H1 (cell line): ENCODE data around the gene CCDC38. TPM values are rescaled to one million over a fixed set of nuclear protein-coding genes. Genes with fewer than 3 reads are reported as not detected.

Source experiments
- CTCF ChIA-PET: fragments of 300-600 bp; sonication (Branson Sonifier 250); formaldehyde crosslinking; loops from one replicate; lab custom pipeline; 2021; ENCODE audit not compliant: partially characterized antibody; lab: Charles Lee
- POLR2A ChIA-PET: fragments of 300-600 bp; sonication (Branson Sonifier 250); formaldehyde crosslinking; loops from one replicate; lab custom pipeline; 2021; ENCODE audit warnings: inconsistent platforms; ENCODE audit not compliant: partially characterized antibody; lab: Charles Lee
- DNase-seq, 2 experiments: peaks; one replicate each; pipeline versions ENCODE4 v3.0.0 to v3.0.0-alpha.2; 2010 to 2022; ENCODE audit warnings: low spot score in 2 of 2, low read depth in 1 of 2, mixed read lengths in 1 of 2
- FAIRE-seq: peaks from 2 replicates; lab custom pipeline; 2011; peaks lifted over from hg19 to GRCh38; lab: Jason Lieb, UNC
- H2AFZ ChIP-seq: 2 replicates; pipeline ENCODE4 v1.8.1; 2012; ENCODE audit warnings: low read length, inconsistent platforms
- H2AK5ac ChIP-seq: 2 replicates; pipeline ENCODE4 v1.6.1; 2013; ENCODE audit warnings: low read depth, low read length
- H2BK120ac ChIP-seq: replicated peaks from 2 replicates; pipeline ENCODE3; 2013; ENCODE audit warnings: low read depth, low read length, inconsistent platforms
- H2BK12ac ChIP-seq: 2 replicates; pipeline ENCODE4 v1.6.1; 2013; ENCODE audit warnings: low read depth, low read length
- H2BK15ac ChIP-seq: 2 replicates; pipeline ENCODE4 v1.6.1; 2013; ENCODE audit warnings: low read length
- H2BK20ac ChIP-seq: 2 replicates; pipeline ENCODE4 v1.6.1; 2013; ENCODE audit warnings: low read length
- H2BK5ac ChIP-seq: 2 replicates; pipeline ENCODE4 v1.6.1; 2013; ENCODE audit warnings: low read depth, low read length
- H3K14ac ChIP-seq: 2 replicates; pipeline ENCODE4 v1.6.1; 2013; ENCODE audit warnings: inconsistent platforms; ENCODE audit not compliant: insufficient read length
- H3K18ac ChIP-seq: 2 replicates; pipeline ENCODE4 v1.6.1; 2013; ENCODE audit warnings: low read length; ENCODE audit errors: extremely low read depth
- H3K23ac ChIP-seq: 2 replicates; pipeline ENCODE4 v1.6.1; 2013; ENCODE audit warnings: inconsistent platforms; ENCODE audit not compliant: insufficient read length
- H3K23me2 ChIP-seq: 2 replicates; pipeline ENCODE4 v1.6.1; 2013; ENCODE audit warnings: low read depth, low read length
- H3K27ac ChIP-seq: 2 replicates; pipeline ENCODE4 v1.6.1; 2011; ENCODE audit warnings: low read depth, low read length, inconsistent platforms
- H3K27me3 ChIP-seq, 4 experiments: replicated peaks in 1 of 4; 1 replicate in 1 of 4; 2 replicates in 3 of 4; pipeline versions ENCODE4 v1.6.1 to v1.8.1; 2011 to 2013; ENCODE audit warnings: low read length in 3 of 4, mild to moderate bottlenecking in 3 of 4, inconsistent platforms in 2 of 4, mixed read lengths in 2 of 4, moderate library complexity in 1 of 4; ENCODE audit not compliant: control insufficient read depth in 3 of 4, insufficient read depth in 3 of 4; ENCODE audit errors: extremely low read depth in 1 of 4
- H3K36me3 ChIP-seq, 4 experiments: 2 replicates each; pipeline versions ENCODE4 v1.6.1 to v1.8.1; 2011 to 2013; ENCODE audit warnings: mild to moderate bottlenecking in 4 of 4, low read length in 3 of 4, moderate library complexity in 2 of 4, control low read depth in 1 of 4, inconsistent platforms in 1 of 4; ENCODE audit not compliant: insufficient read depth in 4 of 4, control insufficient read depth in 2 of 4
- H3K4ac ChIP-seq: replicated peaks from 2 replicates; pipeline ENCODE3; 2013; ENCODE audit warnings: low read length, low read depth, mixed read lengths, inconsistent platforms; ENCODE audit not compliant: insufficient read length
- H3K4me1 ChIP-seq, 4 experiments: replicated peaks in 1 of 4; 1 replicate in 1 of 4; 2 replicates in 3 of 4; pipeline versions ENCODE4 v1.6.1 to v1.8.1; 2011 to 2013; ENCODE audit warnings: low read length in 3 of 4, inconsistent platforms in 2 of 4, mixed read lengths in 1 of 4; ENCODE audit not compliant: insufficient read depth in 4 of 4, control insufficient read depth in 3 of 4
- H3K4me2 ChIP-seq, 2 experiments: 2 replicates each; pipeline versions ENCODE4 v1.6.1 to v1.8.1; 2011 to 2013; ENCODE audit warnings: low read depth in 2 of 2, low read length in 2 of 2, control low read depth in 1 of 2, inconsistent platforms in 1 of 2, mild to moderate bottlenecking in 1 of 2; ENCODE audit not compliant: insufficient read depth in 1 of 2
- H3K4me3 ChIP-seq, 4 experiments: fragments of 200-600, 300-600 bp in 1 of 4; sonication (generic), shearing (Covaris generic), sonication (Bioruptor Twin) in 1 of 4; 2 replicates each; pipeline versions ENCODE4 v1.5.1 to v1.8.1; 2011 to 2016; ENCODE audit warnings: low read length in 4 of 4, low read depth in 3 of 4, control low read depth in 2 of 4, inconsistent platforms in 2 of 4, mild to moderate bottlenecking in 2 of 4, mixed read lengths in 1 of 4, moderate library complexity in 1 of 4; ENCODE audit not compliant: insufficient read depth in 2 of 4; ENCODE audit errors: extremely low read depth in 1 of 4
- H3K56ac ChIP-seq: replicated peaks from 2 replicates; pipeline ENCODE3; 2013; ENCODE audit warnings: low read depth, mild to moderate bottlenecking, mixed read lengths, low read length, inconsistent platforms; ENCODE audit not compliant: insufficient read length
- H3K79me1 ChIP-seq: 2 replicates; pipeline ENCODE4 v1.6.1; 2013; ENCODE audit warnings: low read depth, low read length, control low read depth
- H3K79me2 ChIP-seq, 2 experiments: 2 replicates each; pipeline versions ENCODE4 v1.6.1 to v1.8.1; 2012 to 2013; ENCODE audit warnings: low read length in 2 of 2, mild to moderate bottlenecking in 2 of 2, inconsistent platforms in 1 of 2; ENCODE audit not compliant: insufficient read depth in 2 of 2, control insufficient read depth in 1 of 2
- H3K9ac ChIP-seq, 4 experiments: replicated peaks in 1 of 4; 1 replicate in 1 of 4; 2 replicates in 3 of 4; pipeline versions ENCODE4 v1.6.1 to v1.8.1; 2011 to 2013; ENCODE audit warnings: low read depth in 3 of 4, low read length in 3 of 4, control low read depth in 2 of 4, mild to moderate bottlenecking in 2 of 4, moderate library complexity in 2 of 4, inconsistent platforms in 1 of 4; ENCODE audit errors: extremely low read depth in 1 of 4
- H3K9me3 ChIP-seq, 2 experiments: 2 replicates each; pipeline versions ENCODE4 v1.6.1 to v1.8.1; 2012 to 2013; ENCODE audit warnings: mild to moderate bottlenecking in 2 of 2, moderate library complexity in 2 of 2, control low read depth in 1 of 2, inconsistent platforms in 1 of 2, low read depth in 1 of 2, low read length in 1 of 2, mixed read lengths in 1 of 2; ENCODE audit not compliant: insufficient read depth in 2 of 2
- H4K20me1 ChIP-seq, 2 experiments: replicated peaks in 1 of 2; 2 replicates each; pipeline versions ENCODE3 to v1.8.1; 2011 to 2013; ENCODE audit warnings: inconsistent platforms in 2 of 2, low read length in 2 of 2, mild to moderate bottlenecking in 1 of 2; ENCODE audit not compliant: insufficient read depth in 2 of 2, control insufficient read depth in 1 of 2
- H4K5ac ChIP-seq: 2 replicates; pipeline ENCODE4 v1.6.1; 2013; ENCODE audit warnings: low read length, low read depth, mixed read lengths, inconsistent platforms; ENCODE audit not compliant: insufficient read length
- H4K8ac ChIP-seq: 2 replicates; pipeline ENCODE4 v1.8.0; 2013; ENCODE audit warnings: mild to moderate bottlenecking, moderate library complexity, low read length, inconsistent platforms; ENCODE audit not compliant: insufficient read depth; ENCODE audit errors: extremely low read depth
- H4K91ac ChIP-seq: replicated peaks from 2 replicates; pipeline ENCODE3; 2013; ENCODE audit warnings: low read length, mixed read lengths, inconsistent platforms; ENCODE audit not compliant: insufficient read length
- CREB1 ChIP-seq: IDR thresholded peaks from 2 replicates; pipeline ENCODE4 v1.6.1; 2012; ENCODE audit warnings: inconsistent platforms
- EP300 ChIP-seq, 2 experiments: IDR thresholded peaks; 1 replicate in 1 of 2; 2 replicates in 1 of 2; pipeline ENCODE4 v1.6.1; 2011 to 2012; ENCODE audit warnings: low read depth in 2 of 2, low read length in 2 of 2, mild to moderate bottlenecking in 2 of 2, borderline replicate concordance in 1 of 2, inconsistent platforms in 1 of 2, moderate library complexity in 1 of 2
- GABPA ChIP-seq: IDR thresholded peaks from 2 replicates; pipeline ENCODE4 v1.6.1; 2011; ENCODE audit warnings: mild to moderate bottlenecking, low read length, moderate library complexity, borderline replicate concordance; ENCODE audit not compliant: insufficient read depth
- GTF2F1 ChIP-seq: IDR thresholded peaks from 2 replicates; pipeline ENCODE4 v1.6.1; 2012; ENCODE audit warnings: low read depth, low read length, improper control_type of control experiment, borderline replicate concordance
- JUND ChIP-seq: IDR thresholded peaks from 2 replicates; pipeline ENCODE4 v1.6.1; 2011; ENCODE audit warnings: mild to moderate bottlenecking, improper control_type of control experiment, low read length
- KDM4A ChIP-seq: IDR thresholded peaks from one replicate; pipeline ENCODE4 v1.7.1; 2012; ENCODE audit warnings: low read depth, mild to moderate bottlenecking, moderate library complexity, low read length, inconsistent platforms; ENCODE audit not compliant: severe bottlenecking
- NRF1 ChIP-seq: IDR thresholded peaks from 2 replicates; pipeline ENCODE4 v1.6.1; 2011; ENCODE audit warnings: mild to moderate bottlenecking, low read depth, low read length, improper control_type of control experiment
- PHF8 ChIP-seq: fragments of 200-600 bp; sonication (generic); conservative IDR thresholded peaks from 2 replicates; pipeline ENCODE4 v1.7.1; 2012; ENCODE audit warnings: low read depth, mild to moderate bottlenecking, inconsistent platforms, low read length, moderate library complexity
- SP1 ChIP-seq: IDR thresholded peaks from 2 replicates; pipeline ENCODE4 v1.6.1; 2011; ENCODE audit warnings: low read depth, low read length
- SRF ChIP-seq: IDR thresholded peaks from 2 replicates; pipeline ENCODE4 v1.6.1; 2011; ENCODE audit warnings: mild to moderate bottlenecking, low read depth, low read length, moderate library complexity
- TAF7 ChIP-seq: optimal IDR thresholded peaks from 2 replicates; pipeline ENCODE3; 2011; ENCODE audit warnings: low read depth, mild to moderate bottlenecking, inconsistent platforms, low read length, moderate library complexity, borderline replicate concordance
- TBP ChIP-seq: IDR thresholded peaks from 2 replicates; pipeline ENCODE4 v1.6.1; 2011; ENCODE audit warnings: low read depth, low read length, improper control_type of control experiment
- TCF12 ChIP-seq: IDR thresholded peaks from 2 replicates; pipeline ENCODE4 v1.6.1; 2011; ENCODE audit warnings: low read depth, mild to moderate bottlenecking, low read length
- YY1 ChIP-seq: IDR thresholded peaks from 2 replicates; pipeline ENCODE4 v1.6.1; 2011; ENCODE audit warnings: low read depth, mild to moderate bottlenecking, low read length
- WGBS, 2 experiments: shearing (Covaris generic) in 1 of 2; methylation state at CpG; one replicate each; pipeline versions ENCODE4 v1.1.6 to v1.1.7; 2013 to 2015; ENCODE audit warnings: low lambda C conversion rate in 2 of 2, mixed read lengths in 2 of 2, inconsistent platforms in 1 of 2, low coverage in 1 of 2, missing lambda C conversion rate in 1 of 2; ENCODE audit not compliant: insufficient replicate concordance in 2 of 2, insufficient coverage in 1 of 2, insufficient read length in 1 of 2; ENCODE audit errors: extremely low coverage in 1 of 2, missing lambda C conversion rate in 1 of 2; 5-methylcytosine and 5-hydroxymethylcytosine counted together
- polyA plus RNA-seq, 7 experiments: library from polyadenylated mRNA; depleted of rRNA in 3 of 7; stranded (reverse) in 5 of 7; unstranded in 2 of 7; fragments of >200 nt in 5 of 7; fragments of 200-250 nt in 2 of 7; gene quantifications; 1 replicate in 5 of 7; 2 replicates in 1 of 7; 4 replicates in 1 of 7; pipeline versions ENCODE4 v1.2.1 to v1.2.3, GENCODE V29; 2011 to 2013; ENCODE audit warnings: missing spikeins in 2 of 7, mixed read lengths in 2 of 7
- total RNA-seq: library from RNA; stranded (reverse); fragmentation: NEBNext Ultra II Directional; extraction: Animal tissue kit (Norgen Biotek cat#: 25700); gene quantifications from 2 replicates; pipeline ENCODE4 v1.2.1, GENCODE V29; 2021

CCDC38 gene
- total and polyA plus RNA-seq, 2 of the 8 experiments (the other 6 are each of a cell fraction or from before 2014, with no cell fraction given) = not detected

- H3K23ac ChIP-seq = no peak overlapping the region
- no peak overlapping the region for H2AK5ac ChIP-seq
- H4K20me1 ChIP-seq = no peaks in the 10 kb centered on the region
- H3K14ac ChIP-seq = no peak overlapping the region
- H3K4me2 ChIP-seq = no peak overlapping the region
- H3K18ac ChIP-seq = no peak overlapping the region
- ChIA-PET CTCF (interaction anchor here (1.2 to 17.8 kb wide), 5 partner anchors 9 to 371 kb away, joined by 4 to 149 read pairs (median 14); partner anchors contain the start of genes AMDHD1, CCDC38 and HAL), POLR2A (interaction anchor here (1.5 to 2.1 kb wide), 2 partner anchors 9 to 11 kb away, joined by 3 to 8 read pairs; partner anchors contain the start of gene AMDHD1)
- TF ChIP-seq PHF8 (no peak), SP1 (no peak), TCF12 (no peak), JUND (no peak), TAF7 (no peak), GABPA (no peak), CREB1 (no peak), NRF1 (no peak), KDM4A (no peak), YY1 (no peak), TBP (no peak), EP300 (IDR thresholded peaks at IDR 0.05; ENCODE audit: borderline replicate concordance in 1 of 2, low read depth in 2 of 2, low read length in 2 of 2) (no peak), GTF2F1 (no peak), SRF (no peak)
- H4K5ac ChIP-seq = no peak overlapping the region
- H3K79me1 ChIP-seq = no peaks in the 10 kb centered on the region
- no peak for FAIRE-seq
- H3K9ac ChIP-seq = no peak overlapping the region
- H3K27me3 ChIP-seq = no peaks in the 10 kb centered on the region
- no peak overlapping the region for H2BK120ac ChIP-seq
- no peak overlapping the region for H3K27ac ChIP-seq
- no peak overlapping the region for H2AFZ ChIP-seq
- H3K56ac ChIP-seq = no peak overlapping the region
- H2BK15ac ChIP-seq = no peak overlapping the region
- H2BK5ac ChIP-seq = no peak overlapping the region
- no peaks in the 10 kb centered on the region for H3K23me2 ChIP-seq
- no peaks in the 10 kb centered on the region for H3K36me3 ChIP-seq
- H2BK12ac ChIP-seq = no peak overlapping the region
- H3K4me3 ChIP-seq = no peak overlapping the region
- no peak overlapping the region for H2BK20ac ChIP-seq
- H4K91ac ChIP-seq = no peak overlapping the region
- no peak for DNase-seq
- H3K4me1 ChIP-seq = peaks cover 2 to 10% (median 2%) of the 10 kb centered on the region in 4 experiments; a peak in 4 of 7 replicates
- whole genome bisulfite sequencing, 2 experiments = 83% methylated on average over 1 of the region's 1 CpG; no CpG with 5 or more reads in 1 of the 2 experiments
- no peak overlapping the region for H3K4ac ChIP-seq
- H4K8ac ChIP-seq = no peak overlapping the region
- no peaks in the 10 kb centered on the region for H3K79me2 ChIP-seq
- H3K9me3 ChIP-seq = no peaks in the 10 kb centered on the region
These were observed 10.6 kb upstream of the CCDC38 start for GRCh38 chr12:95953000-95953399.
